WTC11 (cell line): ENCODE data around the gene USP34. TPM values are rescaled to one million over a fixed set of nuclear protein-coding genes. Genes with fewer than 3 reads are reported as not detected.

ENCODE experiments used
- ATAC-seq: fragments of 200-7000 bp; cut with Tn5 transposase; 2 replicates; pipeline ENCODE4 v1.10.0; 2021; ENCODE audit warnings: mild to moderate bottlenecking, moderate library complexity
- CTCF ChIA-PET: fragments of 300-600 bp; sonication (Branson Sonifier 250); formaldehyde crosslinking; loops from one replicate; lab custom pipeline; 2021; ENCODE audit warnings: antibody characterized with exemption; lab: Charles Lee
- POLR2A ChIA-PET: fragments of 350-600 bp; sonication (Branson Sonifier 250); formaldehyde crosslinking; loops from one replicate; lab custom pipeline; 2021; ENCODE audit warnings: antibody characterized with exemption; lab: Charles Lee
- DNase-seq: peaks from one replicate; pipeline ENCODE4 v3.0.0; 2021; ENCODE audit warnings: low spot score
- H3K27ac Mint-ChIP-seq: 2 replicates; pipeline ENCODE4 v1.8.0; 2021; ENCODE audit warnings: mixed read lengths
- H3K27me3 Mint-ChIP-seq: 2 replicates; pipeline ENCODE4 v1.8.0; 2021; ENCODE audit warnings: low read depth, mild to moderate bottlenecking, moderate library complexity, mixed read lengths
- H3K36me3 Mint-ChIP-seq: 2 replicates; pipeline ENCODE4 v1.8.0; 2021; ENCODE audit warnings: mixed read lengths
- H3K4me1 Mint-ChIP-seq: 2 replicates; pipeline ENCODE4 v1.8.0; 2022; ENCODE audit warnings: mixed read lengths
- H3K4me3 Mint-ChIP-seq: 2 replicates; pipeline ENCODE4 v1.8.0; 2021; ENCODE audit warnings: mild to moderate bottlenecking, moderate library complexity, mixed read lengths
- H3K9me3 Mint-ChIP-seq: 2 replicates; pipeline ENCODE4 v1.8.0; 2021; ENCODE audit warnings: mixed read lengths
- AR ChIP-seq: fragments of 250-450 bp; sonication (Bioruptor Pico); IDR thresholded peaks from 2 replicates; pipeline ENCODE4 v1.9.0; 2021; ENCODE audit warnings: mild to moderate bottlenecking
- CBFB ChIP-seq: sonication (generic); formaldehyde crosslinking; IDR thresholded peaks from 2 replicates; pipeline ENCODE4 v1.8.1; 2022; ENCODE audit warnings: mild to moderate bottlenecking, low read depth, missing genetic modification reagents
- CREM ChIP-seq: sonication (generic); formaldehyde crosslinking; IDR thresholded peaks from 2 replicates; pipeline ENCODE4 v1.8.1; 2022; ENCODE audit warnings: mild to moderate bottlenecking, missing genetic modification reagents, moderate library complexity
- ETV6 ChIP-seq: sonication (generic); formaldehyde crosslinking; IDR thresholded peaks from 2 replicates; pipeline ENCODE4 v1.8.1; 2022; ENCODE audit warnings: mild to moderate bottlenecking, missing genetic modification reagents
- GABPB1 ChIP-seq: sonication (generic); formaldehyde crosslinking; IDR thresholded peaks from 2 replicates; pipeline ENCODE4 v1.8.1; 2023; ENCODE audit warnings: mild to moderate bottlenecking, missing genetic modification reagents
- IRF1 ChIP-seq: sonication (generic); formaldehyde crosslinking; IDR thresholded peaks from 2 replicates; pipeline ENCODE4 v1.8.0; 2023; ENCODE audit warnings: missing genetic modification reagents
- IRF2 ChIP-seq: sonication (generic); formaldehyde crosslinking; IDR thresholded peaks from 2 replicates; pipeline ENCODE4 v1.8.0; 2022; ENCODE audit warnings: low read depth, missing genetic modification reagents, borderline replicate concordance
- MLX ChIP-seq: sonication (generic); formaldehyde crosslinking; IDR thresholded peaks from 2 replicates; pipeline ENCODE4 v1.8.1; 2023; ENCODE audit warnings: mild to moderate bottlenecking, missing genetic modification reagents, moderate library complexity
- NFYB ChIP-seq: sonication (generic); formaldehyde crosslinking; conservative IDR thresholded peaks from 2 replicates; pipeline ENCODE4 v1.8.0; 2022; ENCODE audit warnings: low read depth, missing genetic modification reagents
- USF1 ChIP-seq: sonication (generic); formaldehyde crosslinking; IDR thresholded peaks from 2 replicates; pipeline ENCODE4 v1.8.0; 2022; ENCODE audit warnings: mild to moderate bottlenecking, missing genetic modification reagents
- ZNF232 ChIP-seq: sonication (generic); formaldehyde crosslinking; IDR thresholded peaks from 2 replicates; pipeline ENCODE4 v1.8.0; 2022; ENCODE audit warnings: mild to moderate bottlenecking, missing genetic modification reagents
- ZNF396 ChIP-seq: fragments of 250-450 bp; sonication (Bioruptor Pico); IDR thresholded peaks from 2 replicates; pipeline ENCODE4 v1.8.0; 2021; ENCODE audit warnings: mild to moderate bottlenecking, moderate library complexity, borderline replicate concordance
- ZNF416 ChIP-seq: fragments of 250-450 bp; sonication (Bioruptor Pico); IDR thresholded peaks from 2 replicates; pipeline ENCODE4 v1.9.0; 2021; ENCODE audit warnings: mild to moderate bottlenecking, inconsistent platforms
- ZNF532 ChIP-seq: fragments of 250-450 bp; sonication (Bioruptor Pico); IDR thresholded peaks from 2 replicates; pipeline ENCODE4 v1.9.0; 2021; ENCODE audit warnings: mild to moderate bottlenecking, borderline replicate concordance
- total RNA-seq: library from RNA; stranded (reverse); gene quantifications from 3 replicates; pipeline ENCODE4 v1.2.3, GENCODE V29; 2021
- TF ChIP-seq, protein P1 (sequence below): sonication (generic); formaldehyde crosslinking; IDR thresholded peaks from 2 replicates; pipeline ENCODE4 v1.8.1; 2023; ENCODE audit warnings: mild to moderate bottlenecking, missing genetic modification reagents
- TF ChIP-seq, protein P2 (sequence below): sonication (generic); formaldehyde crosslinking; IDR thresholded peaks from 2 replicates; pipeline ENCODE4 v1.8.0; 2022; ENCODE audit warnings: mild to moderate bottlenecking, missing genetic modification reagents
- TF ChIP-seq, protein P3 (sequence below): sonication (generic); formaldehyde crosslinking; IDR thresholded peaks from 2 replicates; pipeline ENCODE4 v1.8.1; 2022; ENCODE audit warnings: low read depth, mild to moderate bottlenecking, moderate library complexity, missing genetic modification reagents, borderline replicate concordance
- TF ChIP-seq, protein P4 (sequence below): sonication (generic); formaldehyde crosslinking; conservative IDR thresholded peaks from 2 replicates; pipeline ENCODE4 v1.8.1; 2023; ENCODE audit warnings: mild to moderate bottlenecking, low read depth, missing genetic modification reagents, moderate library complexity

USP34 gene
- total RNA-seq, 1 experiment from 2014 or later: 92.3 TPM

DNA sequence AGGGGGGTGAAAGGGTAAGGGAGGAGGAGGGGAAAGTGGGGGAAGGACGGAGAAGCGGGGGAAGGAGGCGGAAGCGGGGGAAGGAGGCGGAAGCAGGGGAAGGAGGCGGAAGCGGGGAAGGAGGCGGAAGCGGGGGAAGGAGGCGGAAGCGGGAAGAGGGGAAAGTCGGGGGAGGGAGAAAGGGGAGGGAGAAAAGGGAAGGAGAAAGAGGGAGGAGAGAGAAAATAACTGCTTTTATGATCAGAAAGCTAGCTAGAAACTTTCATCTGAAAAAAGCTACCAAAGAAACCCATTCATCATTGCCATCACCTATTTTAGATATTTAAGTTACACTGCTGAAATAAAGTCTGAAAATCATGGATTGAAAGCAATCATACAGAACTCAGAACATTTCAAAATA, 72.5 kb downstream of the USP34 start:
- Mint-ChIP-seq H3K27ac (no peak overlapping the region), H3K9me3 (no peaks in the 10 kb centered on the region), H3K4me1 (peaks cover 8% of the 10 kb centered on the region), H3K4me3 (no peak overlapping the region), H3K36me3 (peaks cover 9% of the 10 kb centered on the region), H3K27me3 (no peaks in the 10 kb centered on the region)
- CTCF ChIA-PET: interaction anchor here (1.9 kb wide), 1 partner anchor 28 kb away, joined by 4 read pairs; no protein-coding TSS in a partner anchor
- POLR2A ChIA-PET: interaction anchor here (0.6 kb wide), 1 partner anchor 9 kb away, joined by 4 read pairs; no protein-coding TSS in a partner anchor
- DNase-seq: no peak
- ATAC-seq: no peak
- TF ChIP-seq USF1 (CRISPR knock-in tag) (no peak), IRF2 (CRISPR knock-in tag) (no peak), AR (CRISPR knock-in tag) (no peak), ETV6 (0 out of 2 replicates have a peak, but pooled peaks have one; percentile 15)

DNA sequence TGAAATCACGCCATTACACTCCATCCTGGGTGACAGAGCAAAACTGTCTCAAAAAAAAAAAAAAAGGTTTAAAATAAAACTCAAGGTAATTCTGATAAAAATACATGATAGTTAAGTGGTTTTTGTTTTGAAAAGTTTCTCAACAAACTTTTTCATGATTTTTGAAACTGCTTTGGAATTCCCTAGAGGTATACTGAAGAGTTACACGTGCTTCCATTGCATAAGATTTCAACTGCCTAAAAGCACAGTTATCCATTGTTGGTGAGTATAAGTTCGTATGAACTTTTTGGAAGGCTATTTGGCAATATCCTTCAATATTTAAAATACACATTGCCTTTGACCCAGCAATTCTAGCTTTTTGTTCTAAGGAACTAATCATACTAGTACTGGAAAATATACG, 74.9 kb downstream of the USP34 start:
- ATAC-seq: no peak
- peaks cover 8% of the 10 kb centered on the region for H3K4me1 Mint-ChIP-seq
- CTCF ChIA-PET: interaction anchor here (0.7 kb wide), 1 partner anchor 1264 kb away, joined by 4 read pairs; no protein-coding TSS in a partner anchor
- peaks cover 13% of the 10 kb centered on the region for H3K36me3 Mint-ChIP-seq
- POLR2A ChIA-PET: no interaction called here
- no peaks in the 10 kb centered on the region for H3K9me3 Mint-ChIP-seq
- no peak for DNase-seq
- H3K27me3 Mint-ChIP-seq: no peaks in the 10 kb centered on the region
- H3K4me3 Mint-ChIP-seq: no peak overlapping the region
- no peak overlapping the region for H3K27ac Mint-ChIP-seq
- TF ChIP-seq ZNF532 (CRISPR knock-in tag) (no peak), ZNF232 (no peak), CBFB (CRISPR knock-in tag) (no peak), IRF1 (no peak), ZNF416 (CRISPR knock-in tag) (no peak), CREM (CRISPR knock-in tag) (no peak), MLX (CRISPR knock-in tag) (no peak), ZNF396 (CRISPR knock-in tag) (no peak), NFYB (CRISPR knock-in tag) (no peak), GABPB1 (CRISPR knock-in tag) (no peak)
- TF ChIP-seq, protein P1, sequence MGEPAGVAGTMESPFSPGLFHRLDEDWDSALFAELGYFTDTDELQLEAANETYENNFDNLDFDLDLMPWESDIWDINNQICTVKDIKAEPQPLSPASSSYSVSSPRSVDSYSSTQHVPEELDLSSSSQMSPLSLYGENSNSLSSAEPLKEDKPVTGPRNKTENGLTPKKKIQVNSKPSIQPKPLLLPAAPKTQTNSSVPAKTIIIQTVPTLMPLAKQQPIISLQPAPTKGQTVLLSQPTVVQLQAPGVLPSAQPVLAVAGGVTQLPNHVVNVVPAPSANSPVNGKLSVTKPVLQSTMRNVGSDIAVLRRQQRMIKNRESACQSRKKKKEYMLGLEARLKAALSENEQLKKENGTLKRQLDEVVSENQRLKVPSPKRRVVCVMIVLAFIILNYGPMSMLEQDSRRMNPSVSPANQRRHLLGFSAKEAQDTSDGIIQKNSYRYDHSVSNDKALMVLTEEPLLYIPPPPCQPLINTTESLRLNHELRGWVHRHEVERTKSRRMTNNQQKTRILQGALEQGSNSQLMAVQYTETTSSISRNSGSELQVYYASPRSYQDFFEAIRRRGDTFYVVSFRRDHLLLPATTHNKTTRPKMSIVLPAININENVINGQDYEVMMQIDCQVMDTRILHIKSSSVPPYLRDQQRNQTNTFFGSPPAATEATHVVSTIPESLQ: no peak
- TF ChIP-seq, protein P2, sequence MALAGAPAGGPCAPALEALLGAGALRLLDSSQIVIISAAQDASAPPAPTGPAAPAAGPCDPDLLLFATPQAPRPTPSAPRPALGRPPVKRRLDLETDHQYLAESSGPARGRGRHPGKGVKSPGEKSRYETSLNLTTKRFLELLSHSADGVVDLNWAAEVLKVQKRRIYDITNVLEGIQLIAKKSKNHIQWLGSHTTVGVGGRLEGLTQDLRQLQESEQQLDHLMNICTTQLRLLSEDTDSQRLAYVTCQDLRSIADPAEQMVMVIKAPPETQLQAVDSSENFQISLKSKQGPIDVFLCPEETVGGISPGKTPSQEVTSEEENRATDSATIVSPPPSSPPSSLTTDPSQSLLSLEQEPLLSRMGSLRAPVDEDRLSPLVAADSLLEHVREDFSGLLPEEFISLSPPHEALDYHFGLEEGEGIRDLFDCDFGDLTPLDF (CRISPR knock-in tag): no peak
- TF ChIP-seq, protein P3, sequence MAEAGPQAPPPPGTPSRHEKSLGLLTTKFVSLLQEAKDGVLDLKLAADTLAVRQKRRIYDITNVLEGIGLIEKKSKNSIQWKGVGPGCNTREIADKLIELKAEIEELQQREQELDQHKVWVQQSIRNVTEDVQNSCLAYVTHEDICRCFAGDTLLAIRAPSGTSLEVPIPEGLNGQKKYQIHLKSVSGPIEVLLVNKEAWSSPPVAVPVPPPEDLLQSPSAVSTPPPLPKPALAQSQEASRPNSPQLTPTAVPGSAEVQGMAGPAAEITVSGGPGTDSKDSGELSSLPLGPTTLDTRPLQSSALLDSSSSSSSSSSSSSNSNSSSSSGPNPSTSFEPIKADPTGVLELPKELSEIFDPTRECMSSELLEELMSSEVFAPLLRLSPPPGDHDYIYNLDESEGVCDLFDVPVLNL (CRISPR knock-in tag): no peak
- TF ChIP-seq, protein P4, sequence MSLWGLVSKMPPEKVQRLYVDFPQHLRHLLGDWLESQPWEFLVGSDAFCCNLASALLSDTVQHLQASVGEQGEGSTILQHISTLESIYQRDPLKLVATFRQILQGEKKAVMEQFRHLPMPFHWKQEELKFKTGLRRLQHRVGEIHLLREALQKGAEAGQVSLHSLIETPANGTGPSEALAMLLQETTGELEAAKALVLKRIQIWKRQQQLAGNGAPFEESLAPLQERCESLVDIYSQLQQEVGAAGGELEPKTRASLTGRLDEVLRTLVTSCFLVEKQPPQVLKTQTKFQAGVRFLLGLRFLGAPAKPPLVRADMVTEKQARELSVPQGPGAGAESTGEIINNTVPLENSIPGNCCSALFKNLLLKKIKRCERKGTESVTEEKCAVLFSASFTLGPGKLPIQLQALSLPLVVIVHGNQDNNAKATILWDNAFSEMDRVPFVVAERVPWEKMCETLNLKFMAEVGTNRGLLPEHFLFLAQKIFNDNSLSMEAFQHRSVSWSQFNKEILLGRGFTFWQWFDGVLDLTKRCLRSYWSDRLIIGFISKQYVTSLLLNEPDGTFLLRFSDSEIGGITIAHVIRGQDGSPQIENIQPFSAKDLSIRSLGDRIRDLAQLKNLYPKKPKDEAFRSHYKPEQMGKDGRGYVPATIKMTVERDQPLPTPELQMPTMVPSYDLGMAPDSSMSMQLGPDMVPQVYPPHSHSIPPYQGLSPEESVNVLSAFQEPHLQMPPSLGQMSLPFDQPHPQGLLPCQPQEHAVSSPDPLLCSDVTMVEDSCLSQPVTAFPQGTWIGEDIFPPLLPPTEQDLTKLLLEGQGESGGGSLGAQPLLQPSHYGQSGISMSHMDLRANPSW (CRISPR knock-in tag): no peak
